Stimulated activated CD8-positive, alpha-beta memory T cell treated with anti-CD3 and anti-CD28 coated beads, Interleukin-15, amount 100 ng/mL, for 48 hours (primary cell): ENCODE results near the gene FLT4.

Source experiments
- DNase-seq, 2 donors: peaks; one replicate each; pipeline ENCODE4 v3.0.0-alpha.2; 2020; ENCODE audit warnings: low read depth in 2 of 2

FLT4 gene

DNA sequence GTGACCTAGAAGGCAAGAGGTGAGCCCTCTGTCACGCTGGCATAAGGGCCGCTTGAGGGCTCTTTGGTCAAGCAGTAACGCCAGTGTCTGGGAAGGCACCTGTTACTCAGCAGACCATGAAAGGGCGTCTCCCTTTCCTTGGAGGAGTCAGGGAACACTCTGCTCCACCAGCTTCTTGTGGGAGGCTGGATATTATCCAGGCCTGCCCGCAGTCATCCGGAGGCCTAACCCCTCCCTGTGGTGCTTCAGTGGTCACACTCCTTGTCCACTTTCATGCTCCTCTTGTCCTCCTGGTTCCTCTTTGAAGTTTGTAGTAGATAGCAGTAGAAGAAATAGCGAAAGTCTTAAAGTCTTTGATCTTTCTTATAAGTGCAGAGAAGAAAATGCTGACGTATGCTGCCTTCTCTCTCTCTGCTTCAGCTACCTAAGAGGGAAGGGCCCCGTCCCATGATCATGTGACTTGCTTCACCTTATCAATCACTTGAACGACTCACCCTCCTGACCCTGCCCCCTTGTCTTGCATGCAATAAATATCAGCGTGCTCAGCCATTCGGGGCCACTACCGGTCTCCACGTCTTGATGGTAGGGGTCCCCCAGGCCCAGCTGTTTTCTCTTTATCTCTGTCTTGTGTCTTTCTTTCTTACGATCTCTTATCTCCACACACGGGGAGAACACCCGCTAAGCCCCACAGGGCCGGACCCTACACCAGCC lies 41.4 kb downstream of the FLT4 start:
- DNase-seq, result no peak

GRCh38 chr5:180606215-180606785 lies 43.1 kb downstream of the FLT4 start:
- no peak for DNase-seq

DNA sequence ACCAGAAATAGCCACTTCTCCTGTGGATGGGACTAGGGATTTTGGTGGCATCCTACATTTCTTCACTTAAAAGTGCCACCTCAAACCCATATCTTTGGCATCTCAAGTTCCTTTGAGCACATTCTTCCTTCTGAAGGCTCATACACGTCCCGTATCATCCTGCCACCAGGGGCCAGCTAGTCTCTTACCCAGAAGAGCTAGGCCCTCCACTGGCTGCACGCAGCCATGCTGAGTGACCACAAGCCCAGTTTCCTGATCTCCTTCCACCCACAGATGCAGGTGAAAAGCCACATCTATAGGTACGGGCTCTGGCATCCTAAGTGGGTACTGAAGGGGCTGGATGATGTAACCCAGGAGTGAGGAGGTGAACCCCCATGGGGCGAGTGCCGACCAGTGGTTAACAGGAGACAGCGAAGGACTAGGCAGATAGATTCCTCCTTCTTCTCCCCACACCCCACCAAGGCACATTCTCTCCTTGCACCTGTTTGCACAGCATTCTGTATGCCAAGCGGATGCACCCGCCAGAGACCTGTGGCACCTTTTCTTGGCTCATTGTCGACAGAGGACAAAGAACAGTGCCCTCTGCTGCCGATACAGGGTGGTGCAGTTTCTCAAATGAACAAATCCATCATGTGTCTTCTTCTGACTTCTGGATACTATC lies 43.7 kb downstream of the FLT4 start:
- peak; percentile 26 to 35 for DNase-seq

GRCh38 chr5:180604271-180604670 lies 45.1 kb downstream of the FLT4 start:
- DNase-seq, result no peak

- DNase-seq, result no peak
Measured at GRCh38 chr5:180603076-180603594, 46.3 kb downstream of the FLT4 start.

GRCh38 chr5:180602481-180603075 lies 46.8 kb downstream of the FLT4 start:
- no peak for DNase-seq

GRCh38 chr5:180601591-180602480 lies 47.6 kb downstream of the FLT4 start:
- DNase-seq, result no peak

- DNase-seq, result no peak
Measured at GRCh38 chr5:180600554-180601041, 48.8 kb downstream of the FLT4 start.

DNA sequence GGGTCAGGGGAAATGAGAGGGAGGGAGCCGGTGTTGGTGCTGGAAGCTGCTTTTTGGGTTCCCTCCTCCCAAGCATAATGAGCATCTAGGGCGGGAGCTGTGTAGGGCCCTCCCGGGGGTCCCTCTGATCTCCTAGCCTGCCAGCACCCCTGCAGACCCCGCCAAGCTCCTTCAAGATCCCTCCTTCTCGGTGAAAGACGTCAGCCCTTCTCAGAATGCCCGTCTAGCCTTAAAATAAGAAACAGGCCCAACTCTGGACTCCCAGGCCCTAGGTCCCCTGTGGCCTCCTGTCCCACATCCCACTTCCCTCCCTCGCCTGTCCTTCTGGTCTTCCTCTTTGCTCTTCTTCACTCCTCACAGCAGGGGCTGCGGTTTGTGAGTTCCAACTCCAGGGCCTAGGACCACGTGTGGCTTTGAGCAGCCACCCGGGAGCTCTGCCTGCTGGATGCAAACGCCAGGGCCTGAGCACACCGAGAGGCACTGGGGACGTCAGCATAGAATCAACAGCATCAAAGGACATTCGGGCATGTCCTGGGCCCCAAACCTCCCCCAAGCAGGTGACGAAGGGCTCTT lies 49.3 kb downstream of the FLT4 start:
- no peak for DNase-seq

DNA sequence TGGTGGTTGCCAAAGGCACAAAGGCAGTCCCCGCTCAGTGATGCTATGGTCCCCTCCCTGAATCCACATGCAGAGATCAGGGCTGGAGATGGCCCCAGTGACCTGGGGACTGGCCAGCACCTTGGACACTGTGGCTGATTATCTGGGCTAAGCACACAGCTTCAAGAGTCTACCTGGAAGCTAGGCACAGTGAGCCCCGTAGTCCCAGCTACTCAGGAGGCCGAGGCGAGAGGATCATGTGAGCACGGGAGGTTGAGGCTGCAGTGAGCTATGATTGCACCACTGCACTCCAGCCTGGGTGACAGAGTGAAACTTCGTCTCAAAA lies 49.8 kb downstream of the FLT4 start:
- DNase-seq, result no peak

DNA sequence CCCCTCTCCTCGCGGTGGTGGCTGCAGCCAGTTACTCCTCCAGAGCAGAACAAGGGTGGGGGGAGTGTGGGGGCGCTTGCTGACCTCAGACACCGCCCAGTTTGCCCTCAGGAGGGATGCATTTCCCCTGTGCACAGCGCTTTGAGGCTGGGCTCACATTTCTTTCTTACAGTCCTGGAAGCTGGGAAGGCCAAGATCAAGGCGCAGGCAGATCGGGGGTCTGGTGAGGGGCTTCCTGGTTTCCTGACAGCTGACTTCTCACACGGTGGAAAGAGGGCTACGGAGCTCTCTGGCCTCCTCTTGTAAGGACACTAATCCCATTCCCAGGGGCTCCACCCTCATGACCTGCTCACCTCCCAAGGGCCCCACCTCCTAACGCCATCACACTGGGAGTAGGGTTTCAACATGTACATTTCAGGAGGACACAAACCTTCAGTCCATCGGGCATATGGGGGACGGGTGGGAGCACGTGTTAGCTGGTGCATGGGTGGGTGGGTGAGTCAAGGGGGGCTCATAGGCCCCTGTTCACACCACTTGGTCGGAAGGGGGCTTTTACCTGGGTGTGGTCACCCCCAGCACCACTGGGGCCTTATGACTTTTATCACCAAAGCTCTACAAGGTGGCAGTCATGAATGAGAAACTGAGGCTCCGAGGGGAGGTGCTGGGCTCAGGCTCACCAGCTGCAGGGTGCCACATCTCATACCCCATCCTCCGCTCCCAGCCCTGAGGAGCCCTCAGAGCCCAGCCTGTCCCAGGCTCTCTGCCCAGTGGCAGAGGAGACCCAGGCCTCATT lies 50.4 kb downstream of the FLT4 start:
- no peak for DNase-seq

DNA sequence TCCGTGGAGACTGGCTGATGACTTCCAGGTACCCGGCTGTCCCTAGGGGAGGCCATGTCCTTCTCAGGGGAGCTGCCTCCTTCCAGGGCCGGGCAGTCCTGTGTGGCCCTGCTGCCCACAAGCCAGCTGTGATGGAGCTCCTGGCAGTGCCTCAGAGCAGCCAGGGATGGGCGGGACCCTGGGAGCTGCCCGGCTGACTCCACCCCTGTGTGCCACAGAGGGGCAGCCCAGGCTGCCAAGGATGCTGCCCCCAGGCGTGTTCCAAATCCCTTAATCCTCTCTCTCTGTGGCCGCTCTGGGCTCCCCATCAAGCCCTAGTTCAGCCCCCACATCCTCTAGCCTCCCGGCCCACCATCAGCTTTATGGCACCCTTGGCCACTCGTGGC lies 51.1 kb downstream of the FLT4 start:
- DNase-seq, result no peak

- no peak for DNase-seq
Measured at GRCh38 chr5:180596668-180597231, 52.6 kb downstream of the FLT4 start.

DNA sequence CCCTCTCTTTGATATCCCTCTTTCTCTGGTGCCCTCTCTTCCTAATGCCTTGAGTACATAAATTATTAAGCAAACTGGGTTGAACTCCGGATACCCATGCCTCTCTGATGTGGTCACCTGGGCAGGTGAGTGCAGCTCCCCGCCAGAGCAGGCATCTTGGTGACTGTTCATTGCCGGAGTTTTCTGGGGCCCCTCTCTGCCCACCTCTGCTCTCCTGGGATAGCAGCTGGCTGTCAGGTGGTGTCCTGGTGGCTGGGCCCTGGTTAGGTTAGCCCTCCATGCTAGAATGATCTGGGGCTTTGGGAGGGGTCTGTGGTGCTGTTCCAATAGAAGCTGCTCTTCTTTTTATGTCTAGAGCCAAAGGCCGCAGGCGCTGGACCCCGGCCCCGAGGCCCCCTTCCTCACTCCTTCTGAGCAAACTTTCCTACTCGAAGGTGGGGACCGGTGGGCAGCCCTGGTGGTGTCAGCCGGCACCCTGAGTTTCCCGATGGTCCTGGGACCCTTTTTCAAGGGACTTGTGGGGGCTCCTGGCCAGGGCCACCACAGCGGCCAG lies 53.2 kb downstream of the FLT4 start:
- no peak for DNase-seq

- no peak for DNase-seq
Measured at GRCh38 chr5:180595381-180596114, 53.9 kb downstream of the FLT4 start.

DNA sequence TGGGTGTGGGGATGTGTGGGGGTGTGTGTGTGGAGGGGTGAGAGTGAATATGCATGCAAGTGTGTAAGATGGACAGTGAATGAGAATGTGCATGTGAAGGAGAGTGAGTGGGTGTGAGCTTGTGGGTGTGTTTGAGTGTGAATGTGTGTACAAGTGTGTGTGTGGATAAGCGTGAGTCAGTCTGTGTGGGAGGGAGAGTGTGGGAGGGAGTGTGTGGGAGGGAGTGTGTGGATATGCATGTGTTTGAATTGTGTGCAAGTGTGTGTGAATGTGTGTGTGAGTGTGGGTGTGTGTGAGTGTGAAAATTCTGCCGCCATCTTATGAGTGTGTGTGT lies 54.4 kb downstream of the FLT4 start:
- no peak for DNase-seq

DNA sequence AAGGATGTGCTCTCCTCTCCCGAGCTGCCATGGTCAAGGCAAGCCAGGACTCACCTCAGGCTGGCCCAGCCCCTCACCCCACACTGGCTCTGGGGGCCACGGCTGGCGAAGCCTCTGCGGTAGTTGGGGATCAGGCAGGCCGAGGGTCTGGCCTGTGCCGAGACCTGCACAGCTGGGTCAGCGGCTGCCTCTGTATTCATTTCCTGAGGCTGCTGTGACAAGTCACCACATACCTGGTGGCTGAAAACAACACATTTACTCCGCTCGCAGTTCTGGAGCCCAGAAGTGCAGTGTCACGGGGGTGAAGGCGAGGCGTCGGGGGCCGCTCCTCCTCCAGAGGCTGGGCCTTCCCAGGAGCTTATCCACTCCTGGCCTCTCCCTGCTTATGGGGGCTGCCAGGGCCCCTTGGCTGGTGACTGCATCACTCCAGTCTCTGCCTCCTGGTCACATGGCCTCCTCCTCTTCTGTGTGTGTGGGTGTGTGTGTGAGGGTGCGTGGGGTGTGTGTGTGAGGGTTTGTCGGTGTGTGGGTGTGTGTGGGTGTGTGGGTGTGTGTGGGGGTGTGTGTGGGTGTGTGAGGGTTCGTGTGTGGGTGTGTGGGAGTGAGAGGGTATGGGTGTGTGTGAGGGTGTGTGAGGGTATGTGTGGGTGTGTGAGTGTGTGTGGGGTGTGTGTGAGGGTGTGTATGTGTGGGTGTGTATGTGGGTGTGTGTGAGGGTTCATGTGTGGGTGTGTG lies 54.9 kb downstream of the FLT4 start:
- no peak for DNase-seq

DNA sequence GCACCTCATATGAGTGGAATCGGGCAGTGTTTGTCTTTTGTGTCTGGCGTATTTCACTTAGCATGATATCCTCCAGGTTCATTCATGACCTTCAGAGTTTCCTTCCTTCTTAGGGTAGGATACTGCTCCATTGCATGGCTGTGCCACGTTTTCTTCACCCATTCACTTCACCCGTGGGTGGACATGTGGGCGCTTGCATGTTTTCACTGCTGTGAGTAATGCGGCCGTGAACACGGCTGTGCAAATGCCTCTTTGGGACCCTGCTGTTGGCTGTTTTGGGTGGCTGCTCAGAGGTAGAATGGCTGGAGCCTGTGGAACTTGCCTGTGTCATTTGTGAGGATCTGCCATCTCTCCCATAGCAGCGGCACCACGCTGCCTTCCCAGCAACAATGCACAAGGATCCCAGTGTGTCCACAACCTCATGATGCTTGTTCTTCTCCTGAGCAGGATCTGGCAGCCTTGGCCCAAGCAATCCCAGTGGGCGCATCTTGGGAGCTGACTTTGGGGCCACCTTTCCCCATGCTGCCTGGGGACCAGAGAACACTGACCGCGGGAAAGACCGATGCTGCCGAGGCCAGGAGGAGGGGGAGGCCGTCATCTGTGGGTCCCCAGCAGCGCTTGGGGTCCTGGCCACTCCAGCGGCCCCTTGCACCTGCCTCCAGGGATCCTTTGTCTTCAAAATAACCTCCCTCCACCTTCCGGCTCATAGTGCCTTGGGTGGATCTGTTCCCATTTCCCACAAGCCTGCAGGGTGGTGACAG lies 55.8 kb downstream of the FLT4 start:
- no peak for DNase-seq
